Panc1 (cell line): ENCODE data around the gene SEMA6A. TPM values are rescaled to one million over a fixed set of nuclear protein-coding genes. Genes with fewer than 3 reads are reported as not detected.

Experiments
- ATAC-seq: fragments of 200-7000 bp; cut with Tn5 transposase; 2 replicates; pipeline ENCODE4 v1.9.1; 2020; ENCODE audit warnings: mild to moderate bottlenecking, moderate library complexity
- BruUV-seq: library from RNA; stranded (reverse); fragments of 400-500 nt; replicated peaks from 2 replicates; lab custom pipeline; 2021; lab: Mats Ljungman, UMichigan
- CTCF ChIA-PET: fragments of 300-600 bp; sonication (Branson Sonifier 250); formaldehyde crosslinking; loops from one replicate; lab custom pipeline; 2022; ENCODE audit warnings: antibody characterized with exemption; lab: Charles Lee
- POLR2A ChIA-PET: fragments of 300-600 bp; sonication (Branson Sonifier 250); formaldehyde crosslinking; loops from one replicate; lab custom pipeline; 2022; ENCODE audit warnings: antibody characterized with exemption; lab: Charles Lee
- DNase-seq: peaks from one replicate; pipeline ENCODE4 v3.0.0-alpha.2; 2010; ENCODE audit warnings: low read depth, low spot score
- H3K27ac ChIP-seq: 2 replicates; pipeline ENCODE4 v1.5.1; 2011; ENCODE audit warnings: mild to moderate bottlenecking, low read length, inconsistent platforms
- H3K27me3 ChIP-seq: fragments of 200-500 bp; sonication (Bioruptor generic); 2 replicates; pipeline ENCODE4 v1.6.0; 2014; ENCODE audit warnings: low read length, inconsistent platforms; ENCODE audit not compliant: control insufficient read depth, insufficient read depth
- H3K36me3 ChIP-seq: fragments of 200-500 bp; sonication (Bioruptor generic); 2 replicates; pipeline ENCODE4 v1.5.1; 2014; ENCODE audit warnings: inconsistent platforms, mild to moderate bottlenecking, low read length, moderate library complexity; ENCODE audit not compliant: control insufficient read depth, insufficient read depth
- H3K4me1 ChIP-seq: 2 replicates; pipeline ENCODE4 v1.5.1; 2011; ENCODE audit warnings: inconsistent platforms, mild to moderate bottlenecking, low read length, moderate library complexity; ENCODE audit not compliant: control insufficient read depth, insufficient read depth
- H3K4me3 ChIP-seq, 2 experiments: 2 replicates each; pipeline ENCODE4 v1.5.1; 2011 to 2012; ENCODE audit warnings: low read depth in 2 of 2, low read length in 2 of 2, mild to moderate bottlenecking in 2 of 2, inconsistent platforms in 1 of 2, moderate library complexity in 1 of 2
- H3K9me3 ChIP-seq: fragments of 200-500 bp; sonication (Bioruptor generic); 2 replicates; pipeline ENCODE4 v1.5.1; 2014; ENCODE audit warnings: low read depth, mild to moderate bottlenecking, inconsistent platforms, low read length, moderate library complexity; ENCODE audit not compliant: control insufficient read depth, insufficient read depth
- CTCF ChIP-seq: fragments of 450-650 bp; IDR thresholded peaks from 2 replicates; pipeline ENCODE4 v1.5.1; 2017; ENCODE audit warnings: mild to moderate bottlenecking
- POLR2AphosphoS5 ChIP-seq: IDR thresholded peaks from 2 replicates; pipeline ENCODE4 v1.6.1; 2012; ENCODE audit warnings: mild to moderate bottlenecking, low read depth, low read length, moderate library complexity
- REST ChIP-seq, 2 experiments: IDR thresholded peaks; 2 replicates each; pipeline ENCODE4 v1.6.1; 2011 to 2012; ENCODE audit warnings: low read depth in 2 of 2, control low read depth in 1 of 2, low read length in 1 of 2, mild to moderate bottlenecking in 1 of 2, moderate library complexity in 1 of 2; ENCODE audit not compliant: insufficient read depth in 1 of 2
- SIN3A ChIP-seq: IDR thresholded peaks from 2 replicates; pipeline ENCODE4 v1.6.1; 2012; ENCODE audit warnings: low read depth, mild to moderate bottlenecking, low read length, moderate library complexity, borderline replicate concordance; ENCODE audit not compliant: insufficient read depth
- TCF7L2 ChIP-seq: IDR thresholded peaks from 2 replicates; pipeline ENCODE4 v1.6.1; 2011; ENCODE audit warnings: mild to moderate bottlenecking, low read depth, low read length, inconsistent platforms
- in situ Hi-C: cut with HindIII; loops from 2 replicates; pipeline ENCODE4 v1.10.0; 2016; ENCODE audit warnings: low sequenced_read_pairs, low pct_unique_long_range_greater_than_20kb
- intact Hi-C: fragments of 100-400 bp; cut with micrococcal nuclease; formaldehyde crosslinking; loops from one replicate; pipeline ENCODE4 v1.10.0; 2022; ENCODE audit not compliant: unreplicated experiment
- total RNA-seq: library from RNA; stranded (reverse); gene quantifications from one replicate; pipeline ENCODE4 v1.2.1, GENCODE V29; 2021; ENCODE audit not compliant: unreplicated experiment

SEMA6A gene
- total RNA-seq, 1 experiment from 2014 or later: 0.54 TPM

GRCh38 chr5:116401576-116401975 lies 173.0 kb downstream of the SEMA6A start:
- no peak for DNase-seq
- ATAC-seq: no peak
- H3K36me3 ChIP-seq: no peaks in the 10 kb centered on the region
- H3K4me3 ChIP-seq: no peak overlapping the region
- ChIA-PET POLR2A (no interaction called here), CTCF (no interaction called here)
- no peaks in the 10 kb centered on the region for H3K9me3 ChIP-seq
- H3K27ac ChIP-seq: no peak overlapping the region
- no peaks in the 10 kb centered on the region for H3K4me1 ChIP-seq
- H3K27me3 ChIP-seq: no peaks in the 10 kb centered on the region
- no peak for TF ChIP-seq SIN3A
- no peak for TF ChIP-seq TCF7L2
- no peak for TF ChIP-seq POLR2AphosphoS5
- TF ChIP-seq CTCF: no peak
- TF ChIP-seq REST (IDR thresholded peaks at IDR 0.05; ENCODE audit: insufficient read depth in 1 of 2, low read depth in 2 of 2, low read length in 1 of 2): no peak
- intact Hi-C loops: no loop called here
- no TSS peak for BruUV-seq
- in situ Hi-C loops: no loop called here

- no TSS peak for BruUV-seq
- Histone ChIP-seq H3K27me3 (no peaks in the 10 kb centered on the region), H3K4me3 (no peak overlapping the region), H3K9me3 (no peaks in the 10 kb centered on the region), H3K27ac (no peak overlapping the region), H3K4me1 (no peaks in the 10 kb centered on the region), H3K36me3 (no peaks in the 10 kb centered on the region)
- ChIA-PET CTCF (no interaction called here), POLR2A (no interaction called here)
- TF ChIP-seq REST (IDR thresholded peaks at IDR 0.05; ENCODE audit: insufficient read depth in 1 of 2, low read depth in 2 of 2, low read length in 1 of 2): no peak
- no peak for TF ChIP-seq CTCF
- TF ChIP-seq TCF7L2: no peak
- no peak for TF ChIP-seq SIN3A
- TF ChIP-seq POLR2AphosphoS5: no peak
- intact Hi-C loops (no loop called here), in situ Hi-C loops (no loop called here)
- DNase-seq (no peak), ATAC-seq (no peak)
These were observed 178.0 kb downstream of the SEMA6A start for GRCh38 chr5:116396476-116397099.
